Fibroblast of lung (primary cell): ENCODE data around the gene RANBP3. TPM values are rescaled to one million over a fixed set of nuclear protein-coding genes. Genes with fewer than 3 reads are reported as not detected.

Source experiments
- DNase-seq, 2 donors: peaks; one replicate each; pipeline versions ENCODE4 v3.0.0 to v3.0.0-alpha.2; 2010; ENCODE audit warnings: low read depth in 2 of 2
- H2AFZ ChIP-seq: 2 replicates; pipeline ENCODE4 v1.5.1; 2012; ENCODE audit warnings: low read length, control low read depth, inconsistent platforms
- H3K27ac ChIP-seq: 2 replicates; pipeline ENCODE4 v1.5.1; 2011; ENCODE audit warnings: low read length, control low read depth; ENCODE audit not compliant: insufficient read depth
- H3K27me3 ChIP-seq: 2 replicates; pipeline ENCODE4 v1.5.1; 2011; ENCODE audit warnings: mild to moderate bottlenecking, low read length; ENCODE audit not compliant: control insufficient read depth, insufficient read depth
- H3K36me3 ChIP-seq: 2 replicates; pipeline ENCODE4 v1.5.1; 2011; ENCODE audit warnings: low read length; ENCODE audit not compliant: control insufficient read depth, insufficient read depth
- H3K4me1 ChIP-seq: 2 replicates; pipeline ENCODE4 v1.5.1; 2011; ENCODE audit warnings: low read length; ENCODE audit not compliant: control insufficient read depth, insufficient read depth; ENCODE audit errors: extremely low read depth
- H3K4me2 ChIP-seq: 2 replicates; pipeline ENCODE4 v1.5.1; 2011; ENCODE audit warnings: low read length, control low read depth; ENCODE audit not compliant: insufficient read depth; ENCODE audit errors: extremely low read depth
- H3K4me3 ChIP-seq, 4 experiments: fragments of 200-600 bp in 1 of 4; sonication (generic) in 1 of 4; replicated peaks in 1 of 4; 2 replicates each; pipeline ENCODE4 v1.5.1; 2011 to 2016; ENCODE audit warnings: low read length in 4 of 4, low read depth in 3 of 4, mild to moderate bottlenecking in 3 of 4, control low read depth in 2 of 4, inconsistent platforms in 1 of 4, mixed read lengths in 1 of 4; ENCODE audit not compliant: insufficient read depth in 1 of 4; ENCODE audit errors: control extremely low read depth in 1 of 4
- H3K79me2 ChIP-seq: 2 replicates; pipeline ENCODE4 v1.5.1; 2012; ENCODE audit warnings: mild to moderate bottlenecking, low read length, inconsistent platforms; ENCODE audit not compliant: control insufficient read depth, insufficient read depth
- H3K9ac ChIP-seq: 2 replicates; pipeline ENCODE4 v1.5.1; 2011; ENCODE audit warnings: mild to moderate bottlenecking, low read length, control low read depth; ENCODE audit not compliant: insufficient read depth
- H3K9me3 ChIP-seq: 2 replicates; pipeline ENCODE4 v1.5.1; 2012; ENCODE audit warnings: low read depth, low read length; ENCODE audit not compliant: control insufficient read depth, insufficient read depth
- H4K20me1 ChIP-seq: 2 replicates; pipeline ENCODE4 v1.5.1; 2011; ENCODE audit warnings: low read length; ENCODE audit not compliant: control insufficient read depth, insufficient read depth; ENCODE audit errors: extremely low read depth
- CTCF ChIP-seq, 2 donors: IDR thresholded peaks in 1 of 2; conservative IDR thresholded peaks in 1 of 2; 1 replicate in 1 of 2; 2 replicates in 1 of 2; pipeline ENCODE4 v1.5.1; 2011 to 2012; ENCODE audit warnings: low read length in 2 of 2, control low read depth in 1 of 2, inconsistent platforms in 1 of 2, low read depth in 1 of 2, mild to moderate bottlenecking in 1 of 2
- EZH2 ChIP-seq: IDR thresholded peaks from 2 replicates; pipeline ENCODE4 v1.5.1; 2012; ENCODE audit warnings: low read length, control low read depth, mild to moderate bottlenecking; ENCODE audit errors: missing control alignments
- polyA plus RNA-seq, 2 donors: library from polyadenylated mRNA; depleted of rRNA in 1 of 2; stranded (reverse) in 1 of 2; unstranded in 1 of 2; fragments of >200 nt; gene quantifications; 2 replicates each; pipeline ENCODE4 v1.2.1, GENCODE V29; 2011 to 2012; ENCODE audit warnings: missing spikeins in 1 of 2
- total RNA-seq: library from RNA; depleted of rRNA; stranded (reverse); fragments of >200 nt; gene quantifications from 2 replicates; pipeline ENCODE4 v1.2.1, GENCODE V29; 2014

RANBP3 gene
- total and polyA plus RNA-seq, 2 donors (not counting 1 experiment from before 2014, with no cell fraction given): 39.8 to 59.4 TPM

- H2AFZ ChIP-seq: no peak overlapping the region
- no peak overlapping the region for H3K9ac ChIP-seq
Measured at GRCh38 chr19:6018786-6019185, 40.8 kb upstream of the RANBP3 start.

GRCh38 chr19:6017576-6017975 is 39.6 kb upstream of the RANBP3 start:
- no peak overlapping the region for H3K4me2 ChIP-seq
- no peaks in the 10 kb centered on the region for H3K9me3 ChIP-seq
- DNase-seq: no peak
- H3K36me3 ChIP-seq: no peaks in the 10 kb centered on the region
- TF ChIP-seq EZH2: no peak
- TF ChIP-seq CTCF (conservative IDR thresholded peaks at IDR 0.05 in 1 of 2, IDR thresholded peaks at IDR 0.05 in 1 of 2; ENCODE audit: low read depth in 1 of 2, low read length in 2 of 2): no peak
- H3K27ac ChIP-seq: no peak overlapping the region
- no peaks in the 10 kb centered on the region for H3K4me1 ChIP-seq
- no peak overlapping the region for H3K9ac ChIP-seq
- H4K20me1 ChIP-seq: no peaks in the 10 kb centered on the region
- no peak overlapping the region for H2AFZ ChIP-seq
- H3K27me3 ChIP-seq: no peaks in the 10 kb centered on the region
- H3K4me3 ChIP-seq: no peak overlapping the region
- no peaks in the 10 kb centered on the region for H3K79me2 ChIP-seq

More at GRCh38 chr19:6018786-6019185, 40.8 kb upstream of the RANBP3 start:
- Histone ChIP-seq H3K4me3 (no peak overlapping the region), H3K27ac (no peak overlapping the region), H3K4me2 (no peak overlapping the region), H3K9me3 (no peaks in the 10 kb centered on the region), H3K79me2 (no peaks in the 10 kb centered on the region), H3K27me3 (no peaks in the 10 kb centered on the region), H3K36me3 (no peaks in the 10 kb centered on the region), H3K4me1 (peaks cover 8% of the 10 kb centered on the region), H4K20me1 (no peaks in the 10 kb centered on the region)
- TF ChIP-seq CTCF (conservative IDR thresholded peaks at IDR 0.05 in 1 of 2, IDR thresholded peaks at IDR 0.05 in 1 of 2; ENCODE audit: low read depth in 1 of 2, low read length in 2 of 2): peak in 1 of 2 donors; percentile 14
- no peak for TF ChIP-seq EZH2
- DNase-seq: no peak

GRCh38 chr19:6015841-6016545 is 38.1 kb upstream of the RANBP3 start:
- no peak for TF ChIP-seq CTCF (conservative IDR thresholded peaks at IDR 0.05 in 1 of 2, IDR thresholded peaks at IDR 0.05 in 1 of 2; ENCODE audit: low read depth in 1 of 2, low read length in 2 of 2)
- no peak for TF ChIP-seq EZH2
- Histone ChIP-seq H3K4me3 (no peak overlapping the region), H3K36me3 (peaks cover 2% of the 10 kb centered on the region), H3K9me3 (no peaks in the 10 kb centered on the region), H3K27ac (no peak overlapping the region), H2AFZ (no peak overlapping the region), H3K9ac (no peak overlapping the region), H4K20me1 (no peaks in the 10 kb centered on the region), H3K27me3 (no peaks in the 10 kb centered on the region), H3K79me2 (no peaks in the 10 kb centered on the region), H3K4me1 (no peaks in the 10 kb centered on the region), H3K4me2 (no peak overlapping the region)
- DNase-seq: no peak
